Astrocyte (in vitro differentiated cells and primary cell): ENCODE results near the gene ETV6.

ENCODE experiments used
- EZH2 ChIP-seq: IDR thresholded peaks from 2 replicates; pipeline ENCODE4 v1.6.1; 2012; ENCODE audit warnings: mild to moderate bottlenecking, low read length, inconsistent platforms; ENCODE audit not compliant: insufficient read depth
- TF ChIP-seq, protein P1 (sequence below): IDR thresholded peaks from 2 replicates; pipeline ENCODE4 v1.5.1; 2011; ENCODE audit warnings: low read depth, mild to moderate bottlenecking, inconsistent platforms, low read length, moderate library complexity; ENCODE audit not compliant: insufficient read depth

DNA sequence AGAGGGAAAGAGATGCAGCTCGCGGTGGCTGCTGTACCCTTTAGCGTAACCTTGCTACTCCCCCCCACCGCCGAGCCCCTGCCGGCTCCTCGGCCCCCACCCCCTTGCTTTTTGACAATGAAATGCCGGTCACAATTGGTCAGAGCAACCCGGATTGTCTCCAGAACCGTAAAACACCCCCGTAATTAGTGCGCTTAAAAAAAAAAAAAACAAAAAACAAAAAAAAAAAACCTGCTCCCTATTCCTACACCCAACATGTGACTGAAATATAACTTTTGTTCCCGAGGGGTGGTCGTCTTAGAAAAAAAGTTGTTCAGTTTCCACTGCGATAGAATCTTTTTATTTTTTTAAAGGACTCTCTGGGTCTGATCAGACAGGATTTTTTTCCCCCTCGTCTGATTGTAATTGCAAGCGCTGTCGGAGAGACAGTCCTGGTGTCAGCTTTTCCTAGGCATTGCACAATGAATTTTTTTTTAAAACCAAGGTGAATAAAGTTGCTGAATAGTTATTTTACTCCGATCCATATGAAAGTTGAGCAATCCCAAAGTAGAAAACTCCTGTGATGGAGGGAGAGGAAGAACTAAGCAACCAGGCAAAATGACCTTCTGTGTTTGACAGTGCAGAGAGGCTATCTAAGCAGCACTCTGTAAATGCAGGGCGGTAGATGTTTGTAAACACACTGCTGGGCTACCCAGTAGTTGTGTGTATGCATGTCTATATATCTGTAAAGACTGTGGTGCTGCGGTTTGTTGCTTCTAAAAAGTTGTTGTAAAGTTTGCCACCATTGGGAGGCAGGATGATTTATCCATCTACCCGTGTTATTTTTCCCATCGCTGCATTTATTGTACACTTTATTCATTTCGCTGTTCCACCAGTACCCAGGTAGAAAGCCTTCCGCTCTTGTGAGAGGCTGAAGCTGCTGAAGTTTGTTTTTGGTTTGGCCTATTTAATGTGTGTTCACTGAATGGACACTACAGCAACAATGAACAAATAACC is 1.1 kb downstream of the ETV6 start:
- TF ChIP-seq, protein P1, sequence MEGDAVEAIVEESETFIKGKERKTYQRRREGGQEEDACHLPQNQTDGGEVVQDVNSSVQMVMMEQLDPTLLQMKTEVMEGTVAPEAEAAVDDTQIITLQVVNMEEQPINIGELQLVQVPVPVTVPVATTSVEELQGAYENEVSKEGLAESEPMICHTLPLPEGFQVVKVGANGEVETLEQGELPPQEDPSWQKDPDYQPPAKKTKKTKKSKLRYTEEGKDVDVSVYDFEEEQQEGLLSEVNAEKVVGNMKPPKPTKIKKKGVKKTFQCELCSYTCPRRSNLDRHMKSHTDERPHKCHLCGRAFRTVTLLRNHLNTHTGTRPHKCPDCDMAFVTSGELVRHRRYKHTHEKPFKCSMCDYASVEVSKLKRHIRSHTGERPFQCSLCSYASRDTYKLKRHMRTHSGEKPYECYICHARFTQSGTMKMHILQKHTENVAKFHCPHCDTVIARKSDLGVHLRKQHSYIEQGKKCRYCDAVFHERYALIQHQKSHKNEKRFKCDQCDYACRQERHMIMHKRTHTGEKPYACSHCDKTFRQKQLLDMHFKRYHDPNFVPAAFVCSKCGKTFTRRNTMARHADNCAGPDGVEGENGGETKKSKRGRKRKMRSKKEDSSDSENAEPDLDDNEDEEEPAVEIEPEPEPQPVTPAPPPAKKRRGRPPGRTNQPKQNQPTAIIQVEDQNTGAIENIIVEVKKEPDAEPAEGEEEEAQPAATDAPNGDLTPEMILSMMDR = peak; percentile 11
- no peak for TF ChIP-seq EZH2
